Vagina (tissue), 2 donors: ENCODE results near the gene CKAP4.

Experiments used
- CTCF ChIP-seq, 3 experiments: fragments of 450-650 bp in 2 of 3; fragments of 200-600 bp in 1 of 3; sonication (generic) in 1 of 3; IDR thresholded peaks; one replicate each; pipeline ENCODE4 v1.5.1; 2017 to 2019; ENCODE audit warnings: antibody characterized with exemption in 3 of 3, mild to moderate bottlenecking in 2 of 3, moderate library complexity in 2 of 3
- POLR2AphosphoS5 ChIP-seq, 2 donors: sonication (generic); formaldehyde crosslinking; IDR thresholded peaks; one replicate each; pipeline ENCODE4 v1.9.0; 2017; ENCODE audit warnings: antibody characterized with exemption in 2 of 2, mild to moderate bottlenecking in 2 of 2, low read depth in 1 of 2; ENCODE audit not compliant: insufficient read depth in 1 of 2

DNA sequence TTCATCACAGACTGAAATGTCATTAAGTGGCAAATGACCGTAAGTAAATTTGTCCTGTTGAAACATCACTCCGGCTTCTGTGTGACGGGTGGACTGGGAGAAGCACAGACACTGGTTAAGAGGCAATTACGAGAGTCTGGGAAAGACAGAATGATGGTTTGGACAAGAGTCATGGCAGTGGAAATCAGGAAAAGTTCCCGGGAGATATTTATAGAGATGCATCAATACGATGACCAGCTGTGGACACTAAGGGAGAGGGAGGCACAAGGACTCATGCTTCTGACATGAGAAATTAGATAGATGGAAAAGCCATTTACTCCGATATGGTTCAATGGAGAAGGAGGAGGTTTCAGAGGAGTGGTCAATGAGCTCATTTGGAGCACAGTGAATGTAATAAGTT lies 27.3 kb downstream of the CKAP4 start:
- no peak for TF ChIP-seq CTCF (IDR thresholded peaks at IDR 0.05)
- no peak for TF ChIP-seq POLR2AphosphoS5 (IDR thresholded peaks at IDR 0.05; ENCODE audit: insufficient read depth in 1 of 2, low read depth in 1 of 2)
